Psoas muscle (tissue), 8 donors: Measurements from ENCODE around the gene LRRC17. TPM values are rescaled to one million over a fixed set of nuclear protein-coding genes. Genes with fewer than 3 reads are reported as not detected.

ENCODE experiments used
- ATAC-seq, 4 donors: fragments of 200-7000 bp; cut with Tn5 transposase; one replicate each; pipeline ENCODE4 v1.9.1; 2020; ENCODE audit warnings: moderate library complexity in 3 of 4, mild to moderate bottlenecking in 2 of 4
- DNase-seq, 2 donors: peaks; one replicate each; pipeline ENCODE4 v3.0.0-alpha.2; 2020
- H3K27ac ChIP-seq: fragments of 200-600 bp; one replicate; pipeline ENCODE4 v1.8.0; 2022
- H3K27me3 ChIP-seq, 3 donors: fragments of 200-600 bp in 1 of 3; one replicate each; pipeline versions ENCODE4 v1.6.1 to v1.8.0; 2013 to 2022; ENCODE audit warnings: low read length in 2 of 3, mild to moderate bottlenecking in 2 of 3, moderate library complexity in 1 of 3; ENCODE audit not compliant: insufficient read depth in 3 of 3
- H3K36me3 ChIP-seq, 2 donors: fragments of 200-600 bp in 1 of 2; one replicate each; pipeline versions ENCODE4 v1.6.1 to v1.8.0; 2013 to 2022; ENCODE audit warnings: low read depth in 1 of 2, mild to moderate bottlenecking in 1 of 2, moderate library complexity in 1 of 2; ENCODE audit not compliant: insufficient read depth in 1 of 2
- H3K4me1 ChIP-seq: fragments of 200-600 bp; one replicate; pipeline ENCODE4 v1.8.0; 2022
- H3K4me3 ChIP-seq: fragments of 200-600 bp; one replicate; pipeline ENCODE4 v1.8.0; 2022; ENCODE audit warnings: mild to moderate bottlenecking
- H3K9me3 ChIP-seq: fragments of 200-600 bp; one replicate; pipeline ENCODE4 v1.8.0; 2022
- WGBS, 3 donors: extraction: QIAGEN DNeasy Blood & Tissue Kit; methylation state at CpG; one replicate each; pipeline versions ENCODE4 v1.1.6 to v1.1.7; 2013; 5-methylcytosine and 5-hydroxymethylcytosine counted together
- intact Hi-C, 2 donors: fragments of 100-400 bp; cut with DNase I; formaldehyde crosslinking; loops; one replicate each; pipeline versions ENCODE4 v1.11.0 to v1.14.2; 2022
- polyA plus RNA-seq, 3 donors: library from polyadenylated mRNA; stranded (reverse); fragments of 200-250 nt; gene quantifications; one replicate each; pipeline ENCODE4 v1.2.3, GENCODE V29; 2013
- total RNA-seq, 4 donors: library from RNA; stranded (reverse); fragmentation: NEBNext Ultra II Directional in 2 of 4; extraction: Animal tissue kit (Norgen Biotek cat#: 25700) in 2 of 4; gene quantifications; one replicate each; pipeline versions ENCODE4 v1.2.1 to v1.2.4, GENCODE V29; 2021 to 2023
- TF ChIP-seq, protein P1 (sequence below): fragments of 200-600 bp; IDR thresholded peaks from one replicate; pipeline ENCODE4 v1.8.0; 2022; ENCODE audit warnings: antibody characterized with exemption
- donor health status: healthy with polysubstance abuse.
- donor health status: DM: no; HTN: no; CAD: no; lungs with moderate emphysema.
- donor health status: Bipolar disorder and iron deficiency.
- donor health status: healthy.
- donor health status: DM: yes; HTN: yes; CAD: no.
- donor health status: DM: no; HTN: no; CAD: no.
- donor health status: DM: no; HTN: no; CAD: no.
- donor health status: DM: yes; HTN: yes; CAD: no.

The LRRC17 gene
- total and polyA plus RNA-seq, 7 donors: 0.34 to 3.6 (median 0.84) TPM

DNA sequence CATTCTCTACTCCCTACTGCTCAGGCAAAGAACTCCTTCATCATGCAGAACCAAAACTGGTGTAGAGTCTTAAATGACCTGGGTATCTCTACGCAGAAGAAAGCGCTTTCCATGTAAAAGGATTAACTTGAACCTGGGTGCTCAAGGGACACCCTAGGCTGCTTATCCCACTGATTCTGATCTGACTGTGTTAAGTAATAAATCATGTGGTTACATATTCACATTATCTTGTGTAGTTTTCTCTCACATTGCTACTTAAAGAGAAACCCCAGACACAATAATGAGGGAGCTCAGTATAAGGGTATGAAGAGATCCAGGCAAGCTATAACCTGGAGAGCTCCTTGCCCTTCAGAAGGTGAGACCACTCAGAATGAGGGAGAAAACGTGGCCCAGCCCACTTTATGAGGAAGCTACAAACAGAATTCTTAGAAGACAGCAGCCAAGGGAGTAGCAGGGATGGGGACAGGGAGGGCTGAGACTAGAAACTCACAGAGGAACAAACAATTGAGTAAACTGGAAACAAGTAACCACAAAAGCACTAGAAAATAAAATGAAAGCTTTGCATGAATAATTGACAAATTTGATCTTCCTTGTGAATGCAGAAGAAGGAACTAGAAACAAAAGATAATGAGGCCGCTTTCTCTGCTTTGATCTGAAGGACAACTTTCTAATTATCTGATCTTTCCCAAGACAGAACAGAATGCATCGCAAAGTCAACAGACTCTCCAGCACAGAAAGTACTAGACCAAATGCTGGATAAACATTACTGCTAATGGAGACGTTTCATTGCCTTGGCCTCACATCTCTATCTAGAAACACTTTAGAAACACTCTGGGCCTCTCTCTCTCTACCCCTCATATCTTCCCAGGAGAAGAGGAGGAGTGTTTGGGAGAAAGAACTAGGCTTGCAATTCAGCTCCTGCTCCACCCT is 76.1 kb downstream of the LRRC17 start:
- Histone ChIP-seq H3K27me3 (no peaks in the 10 kb centered on the region), H3K36me3 (no peaks in the 10 kb centered on the region), H3K4me3 (no peak overlapping the region), H3K27ac (no peak overlapping the region), H3K4me1 (peaks cover 4% of the 10 kb centered on the region), H3K9me3 (no peaks in the 10 kb centered on the region)
- no peak for ATAC-seq
- 74 to 82% (median 82%) methylated on average over 6 of the region's 6 CpGs for whole genome bisulfite sequencing, 3 donors
- DNase-seq: no peak
- intact Hi-C loops: no loop called here
- TF ChIP-seq, protein P1, sequence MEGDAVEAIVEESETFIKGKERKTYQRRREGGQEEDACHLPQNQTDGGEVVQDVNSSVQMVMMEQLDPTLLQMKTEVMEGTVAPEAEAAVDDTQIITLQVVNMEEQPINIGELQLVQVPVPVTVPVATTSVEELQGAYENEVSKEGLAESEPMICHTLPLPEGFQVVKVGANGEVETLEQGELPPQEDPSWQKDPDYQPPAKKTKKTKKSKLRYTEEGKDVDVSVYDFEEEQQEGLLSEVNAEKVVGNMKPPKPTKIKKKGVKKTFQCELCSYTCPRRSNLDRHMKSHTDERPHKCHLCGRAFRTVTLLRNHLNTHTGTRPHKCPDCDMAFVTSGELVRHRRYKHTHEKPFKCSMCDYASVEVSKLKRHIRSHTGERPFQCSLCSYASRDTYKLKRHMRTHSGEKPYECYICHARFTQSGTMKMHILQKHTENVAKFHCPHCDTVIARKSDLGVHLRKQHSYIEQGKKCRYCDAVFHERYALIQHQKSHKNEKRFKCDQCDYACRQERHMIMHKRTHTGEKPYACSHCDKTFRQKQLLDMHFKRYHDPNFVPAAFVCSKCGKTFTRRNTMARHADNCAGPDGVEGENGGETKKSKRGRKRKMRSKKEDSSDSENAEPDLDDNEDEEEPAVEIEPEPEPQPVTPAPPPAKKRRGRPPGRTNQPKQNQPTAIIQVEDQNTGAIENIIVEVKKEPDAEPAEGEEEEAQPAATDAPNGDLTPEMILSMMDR: no peak

DNA sequence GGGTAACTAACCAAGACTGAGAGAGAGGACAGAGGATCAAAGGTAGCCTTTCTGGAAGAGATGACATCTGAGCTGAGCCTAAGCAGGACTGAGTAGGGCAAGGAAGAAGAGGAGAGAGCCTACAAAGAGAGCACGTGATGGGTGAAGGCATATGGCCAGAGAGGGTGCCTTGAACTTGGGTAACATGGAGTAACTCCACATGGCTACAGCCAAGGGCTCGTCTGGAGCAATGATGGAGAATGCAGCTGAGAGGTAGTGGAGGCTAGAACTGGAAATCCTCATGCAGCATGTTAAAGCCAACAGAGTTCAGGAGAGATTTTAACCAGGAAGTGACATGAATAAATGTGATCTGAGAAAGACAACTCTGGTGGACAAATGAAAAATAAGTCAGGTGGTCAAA is 77.8 kb downstream of the LRRC17 start:
- ATAC-seq (no peak), DNase-seq (no peak)
- TF ChIP-seq, protein P1: no peak
- Histone ChIP-seq H3K4me1 (peaks cover 4% of the 10 kb centered on the region), H3K27ac (no peak overlapping the region), H3K27me3 (no peaks in the 10 kb centered on the region), H3K9me3 (no peaks in the 10 kb centered on the region), H3K4me3 (no peak overlapping the region), H3K36me3 (no peaks in the 10 kb centered on the region)
- intact Hi-C loops: no loop called here
- WGBS, 3 donors: 74 to 77% (median 75%) methylated on average over 2 of the region's 2 CpGs

DNA sequence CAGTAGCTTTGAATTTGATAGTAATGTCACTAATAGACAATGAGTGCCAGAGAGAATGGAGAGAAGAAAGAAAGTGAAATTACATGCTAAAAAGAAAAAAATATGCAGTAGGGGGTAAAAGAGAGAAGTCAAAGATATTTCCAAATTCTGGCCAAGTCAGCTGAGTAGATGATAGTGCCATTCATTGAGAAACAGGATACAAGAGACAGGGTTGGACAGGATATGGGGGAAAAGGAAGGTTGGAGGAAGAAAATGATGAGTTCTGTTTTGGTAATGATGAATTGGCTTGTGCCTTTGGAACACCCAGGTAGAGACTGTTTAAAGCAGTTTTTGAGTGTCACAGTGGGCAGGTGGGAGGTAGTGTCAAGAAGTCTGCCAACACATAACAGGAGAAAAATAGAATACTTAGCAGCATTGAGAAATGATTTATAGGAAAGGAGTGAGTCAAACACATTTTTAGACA is 78.3 kb downstream of the LRRC17 start:
- intact Hi-C loops: no loop called here
- TF ChIP-seq, protein P1: no peak
- ATAC-seq: no peak
- Histone ChIP-seq H3K9me3 (no peaks in the 10 kb centered on the region), H3K36me3 (no peaks in the 10 kb centered on the region), H3K27ac (no peak overlapping the region), H3K4me3 (no peak overlapping the region), H3K4me1 (peaks cover 4% of the 10 kb centered on the region), H3K27me3 (no peaks in the 10 kb centered on the region)
- no peak for DNase-seq

DNA sequence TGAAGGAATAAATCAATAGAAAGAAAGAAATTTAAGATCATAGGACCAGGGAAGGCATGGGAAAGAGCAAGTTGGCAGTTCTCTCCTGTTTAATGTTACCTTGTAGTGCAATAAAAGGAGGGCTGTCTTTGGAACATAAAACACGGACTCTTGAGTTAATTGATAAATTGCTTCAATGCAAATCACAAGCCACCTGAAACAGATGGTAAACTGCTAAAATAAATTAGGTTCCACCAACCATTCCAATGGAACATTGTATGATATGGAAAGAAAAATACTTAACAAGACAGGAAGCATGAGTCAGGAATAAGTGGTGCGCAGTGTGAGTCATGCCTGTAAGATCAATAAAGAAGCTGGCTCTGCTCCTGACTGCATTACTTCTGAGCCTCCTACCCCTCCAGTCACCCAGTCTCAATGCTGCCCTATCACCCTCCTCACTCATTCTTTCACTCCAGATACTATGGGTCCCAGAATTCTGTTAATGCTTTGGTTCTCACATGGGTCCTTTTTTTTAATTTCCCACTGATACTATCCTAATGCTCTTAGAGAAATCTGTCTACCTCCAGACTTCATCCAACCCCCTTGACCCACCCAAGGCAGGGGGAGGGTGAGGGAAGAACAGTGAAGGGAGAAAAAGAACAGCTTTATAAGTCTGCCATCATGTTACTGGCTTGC is 78.9 kb downstream of the LRRC17 start:
- WGBS, 3 donors: 80 to 90% (median 83%) methylated on average over 2 of the region's 2 CpGs
- Histone ChIP-seq H3K4me3 (no peak overlapping the region), H3K36me3 (no peaks in the 10 kb centered on the region), H3K27me3 (no peaks in the 10 kb centered on the region), H3K4me1 (peaks cover 4% of the 10 kb centered on the region), H3K27ac (no peak overlapping the region), H3K9me3 (no peaks in the 10 kb centered on the region)
- ATAC-seq (no peak), DNase-seq (no peak)
- TF ChIP-seq, protein P1: no peak
- intact Hi-C loops: no loop called here
